GM21360 (cell line): Measurements from ENCODE around the gene TMEM272.

Source experiments
- ATAC-seq: cut with Tn5 transposase; IDR thresholded peaks from one replicate; pipeline ENCODE4 v1.9.1; 2021; ENCODE audit warnings: mild to moderate bottlenecking, moderate library complexity; ENCODE audit not compliant: unreplicated experiment

TMEM272 gene

GRCh38 chr13:51763486-51763885 is 81.5 kb downstream of the TMEM272 start:
- ATAC-seq, result no peak
